Mesenchymal stem cell (in vitro differentiated cells and primary cell): Measurements from ENCODE around the gene FILIP1L.

Source experiments
- DNase-seq: peaks from one replicate; pipeline ENCODE4 v3.0.0-alpha.2; 2013
- H2AFZ ChIP-seq: one replicate; pipeline ENCODE4 v1.6.1; 2013; ENCODE audit warnings: low read depth, mild to moderate bottlenecking, control low read depth, inconsistent platforms, low read length, moderate library complexity
- H2AK5ac ChIP-seq: 2 replicates; pipeline ENCODE4 v1.6.1; 2013; ENCODE audit warnings: low read length, moderate library complexity, mild to moderate bottlenecking, inconsistent platforms; ENCODE audit not compliant: severe bottlenecking
- H2BK120ac ChIP-seq: one replicate; pipeline ENCODE4 v1.6.1; 2013; ENCODE audit warnings: low read depth, mild to moderate bottlenecking, inconsistent platforms, low read length, moderate library complexity
- H2BK12ac ChIP-seq, 2 experiments: one replicate each; pipeline ENCODE4 v1.6.1; 2013; ENCODE audit warnings: inconsistent platforms in 2 of 2, low read length in 2 of 2, mild to moderate bottlenecking in 2 of 2, moderate library complexity in 2 of 2, control low read depth in 1 of 2
- H2BK15ac ChIP-seq: one replicate; pipeline ENCODE4 v1.6.1; 2013; ENCODE audit warnings: mild to moderate bottlenecking, low read depth, inconsistent platforms; ENCODE audit not compliant: poor library complexity, severe bottlenecking
- H2BK5ac ChIP-seq: 2 replicates; pipeline ENCODE4 v1.6.1; 2013; ENCODE audit warnings: low read depth, mild to moderate bottlenecking, low read length, control low read depth, inconsistent platforms; ENCODE audit not compliant: poor library complexity, severe bottlenecking
- H3K14ac ChIP-seq, 2 experiments: one replicate each; pipeline ENCODE4 v1.6.1; 2013; ENCODE audit warnings: inconsistent platforms in 2 of 2, low read length in 2 of 2, control low read depth in 1 of 2, mild to moderate bottlenecking in 1 of 2, moderate library complexity in 1 of 2
- H3K18ac ChIP-seq, 2 experiments: one replicate each; pipeline ENCODE4 v1.6.1; 2013; ENCODE audit warnings: inconsistent platforms in 2 of 2, low read length in 2 of 2, control low read depth in 1 of 2, low read depth in 1 of 2, mild to moderate bottlenecking in 1 of 2
- H3K23ac ChIP-seq, 2 experiments: one replicate each; pipeline ENCODE4 v1.6.1; 2013; ENCODE audit warnings: inconsistent platforms in 2 of 2, low read length in 2 of 2, mild to moderate bottlenecking in 2 of 2, moderate library complexity in 2 of 2, control low read depth in 1 of 2
- H3K27ac ChIP-seq: 2 replicates; pipeline ENCODE4 v1.5.1; 2013; ENCODE audit warnings: mild to moderate bottlenecking, moderate library complexity, low read length, control low read depth, inconsistent platforms; ENCODE audit not compliant: poor library complexity, severe bottlenecking
- H3K27me3 ChIP-seq, 2 experiments: 2 replicates each; pipeline versions ENCODE4 v1.6.1 to v1.7.0; 2013; ENCODE audit warnings: low read length in 2 of 2, mild to moderate bottlenecking in 2 of 2, moderate library complexity in 2 of 2, control low read depth in 1 of 2, inconsistent platforms in 1 of 2; ENCODE audit not compliant: control insufficient read depth in 1 of 2, insufficient read depth in 1 of 2
- H3K36me3 ChIP-seq, 2 experiments: 2 replicates each; pipeline versions ENCODE4 v1.6.1 to v1.7.0; 2013; ENCODE audit warnings: low read length in 2 of 2, control low read depth in 1 of 2, inconsistent platforms in 1 of 2, low read depth in 1 of 2, mild to moderate bottlenecking in 1 of 2; ENCODE audit not compliant: insufficient read depth in 2 of 2, control insufficient read depth in 1 of 2
- H3K4ac ChIP-seq, 2 experiments: one replicate each; pipeline ENCODE4 v1.6.1; 2013; ENCODE audit warnings: inconsistent platforms in 2 of 2, low read length in 2 of 2, mild to moderate bottlenecking in 2 of 2, moderate library complexity in 2 of 2, control low read depth in 1 of 2, low read depth in 1 of 2
- H3K4me1 ChIP-seq: 2 replicates; pipeline ENCODE4 v1.6.1; 2013; ENCODE audit warnings: low read depth, low read length, control low read depth; ENCODE audit not compliant: control insufficient read depth, insufficient read depth
- H3K4me2 ChIP-seq: 2 replicates; pipeline ENCODE4 v1.6.1; 2013; ENCODE audit warnings: low read length, mild to moderate bottlenecking, inconsistent platforms; ENCODE audit not compliant: poor library complexity, severe bottlenecking
- H3K4me3 ChIP-seq, 2 experiments: 2 replicates each; pipeline versions ENCODE4 v1.5.1 to v1.7.0; 2013; ENCODE audit warnings: low read length in 2 of 2, mild to moderate bottlenecking in 2 of 2, control low read depth in 1 of 2, low read depth in 1 of 2; ENCODE audit not compliant: insufficient read depth in 1 of 2
- H3K79me1 ChIP-seq: replicated peaks from 2 replicates; pipeline ENCODE4 v1.6.1; 2013; ENCODE audit warnings: mild to moderate bottlenecking, control low read depth, low read length, inconsistent platforms; ENCODE audit not compliant: poor library complexity, severe bottlenecking
- H3K9ac ChIP-seq: 2 replicates; pipeline ENCODE4 v1.7.0; 2013; ENCODE audit warnings: mild to moderate bottlenecking, low read length, moderate library complexity
- H3K9me3 ChIP-seq: 2 replicates; pipeline ENCODE4 v1.7.0; 2013; ENCODE audit warnings: mild to moderate bottlenecking, low read length; ENCODE audit not compliant: control insufficient read depth
- H4K8ac ChIP-seq: one replicate; pipeline ENCODE4 v1.6.1; 2013; ENCODE audit warnings: inconsistent platforms, mild to moderate bottlenecking, low read length, moderate library complexity
- H4K91ac ChIP-seq: one replicate; pipeline ENCODE4 v1.6.1; 2013; ENCODE audit warnings: mild to moderate bottlenecking, low read length, inconsistent platforms
- WGBS: methylation state at CpG from one replicate; pipeline ENCODE4 v1.1.7; 2013; ENCODE audit warnings: mixed read lengths; 5-methylcytosine and 5-hydroxymethylcytosine counted together

Gene FILIP1L

DNA sequence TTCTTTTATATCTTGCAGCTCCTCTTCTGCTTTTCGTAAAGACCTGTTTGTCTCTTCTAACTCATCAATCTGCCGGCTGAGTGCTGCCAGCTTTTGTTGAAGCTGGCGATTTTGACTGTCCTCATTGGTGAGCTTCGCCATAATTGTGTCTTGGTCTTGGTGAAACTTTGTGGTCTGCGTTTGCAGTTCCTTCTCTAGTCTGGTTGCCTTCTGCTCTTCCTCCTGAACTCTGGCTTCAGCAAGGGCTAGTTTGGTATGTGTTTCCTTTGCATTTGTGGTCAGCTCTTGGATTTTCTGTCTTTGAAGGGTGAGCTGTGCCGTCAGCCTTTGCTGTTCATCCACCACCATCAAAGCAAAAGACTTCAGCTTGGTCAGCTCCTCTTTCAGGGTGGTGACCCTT is 263.7 kb downstream of the FILIP1L start:
- no peak overlapping the region for H3K27ac ChIP-seq
- H3K23ac ChIP-seq = no peak overlapping the region
- no peak overlapping the region for H3K14ac ChIP-seq
- no peak overlapping the region for H3K18ac ChIP-seq
- no peak overlapping the region for H2AK5ac ChIP-seq
- WGBS = 92% methylated on average over 6 of the region's 6 CpGs
- no peak overlapping the region for H4K91ac ChIP-seq
- no peak overlapping the region for H3K9ac ChIP-seq
- H3K27me3 ChIP-seq = no peaks in the 10 kb centered on the region
- H3K79me1 ChIP-seq = peaks cover 11% of the 10 kb centered on the region
- no peaks in the 10 kb centered on the region for H3K4me1 ChIP-seq
- no peak overlapping the region for H2BK12ac ChIP-seq
- no peak overlapping the region for H2BK120ac ChIP-seq
- no peak overlapping the region for H2AFZ ChIP-seq
- H2BK5ac ChIP-seq = no peak overlapping the region
- H3K4me2 ChIP-seq = no peak overlapping the region
- no peak for DNase-seq
- no peaks in the 10 kb centered on the region for H3K9me3 ChIP-seq
- H4K8ac ChIP-seq = no peak overlapping the region
- no peak overlapping the region for H3K4me3 ChIP-seq
- no peak overlapping the region for H2BK15ac ChIP-seq
- H3K4ac ChIP-seq = no peak overlapping the region
- H3K36me3 ChIP-seq = peaks cover 12 to 62% of the 10 kb centered on the region in 2 experiments

DNA sequence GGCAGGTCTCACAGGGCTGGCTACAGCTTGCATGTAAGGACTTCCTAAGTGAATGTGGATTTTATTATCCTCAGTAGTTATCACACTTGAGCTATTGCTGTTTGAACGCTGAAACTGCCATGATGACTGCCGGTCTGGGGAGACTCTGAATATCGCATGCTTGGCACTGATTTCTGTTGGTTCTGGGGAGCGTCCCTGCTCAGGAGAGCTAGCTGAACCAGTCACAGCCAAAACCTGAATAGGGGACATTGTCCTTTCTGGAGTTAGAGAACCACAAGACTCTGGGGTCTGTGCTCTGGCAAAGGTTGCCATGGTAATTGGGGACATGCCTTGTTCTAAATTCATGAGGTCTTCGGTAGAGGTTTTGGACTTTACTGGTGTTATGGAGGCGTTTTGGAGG is 265.9 kb downstream of the FILIP1L start:
- Histone ChIP-seq H3K27ac (no peak overlapping the region), H4K91ac (no peak overlapping the region), H3K4me1 (peaks cover 5% of the 10 kb centered on the region), H3K9ac (no peak overlapping the region), H2AK5ac (no peak overlapping the region), H3K4me2 (no peak overlapping the region), H3K27me3 (no peaks in the 10 kb centered on the region), H2BK15ac (no peak overlapping the region), H2AFZ (no peak overlapping the region), H2BK5ac (no peak overlapping the region), H3K23ac (no peak overlapping the region), H3K18ac (no peak overlapping the region), H3K9me3 (no peaks in the 10 kb centered on the region), H3K36me3 (peaks cover 12 to 45% of the 10 kb centered on the region in 2 experiments), H3K14ac (no peak overlapping the region), H4K8ac (no peak overlapping the region), H3K79me1 (peaks cover 10% of the 10 kb centered on the region), H2BK12ac (no peak overlapping the region), H3K4ac (no peak overlapping the region), H3K4me3 (no peak overlapping the region), H2BK120ac (no peak overlapping the region)
- WGBS = 95% methylated on average over 6 of the region's 6 CpGs
- DNase-seq = no peak

- Histone ChIP-seq H2BK120ac (no peak overlapping the region), H2BK12ac (no peak overlapping the region), H3K4me1 (peaks cover 5% of the 10 kb centered on the region), H3K18ac (no peak overlapping the region), H4K8ac (no peak overlapping the region), H3K4me3 (no peak overlapping the region), H3K23ac (no peak overlapping the region), H3K14ac (no peak overlapping the region), H4K91ac (no peak overlapping the region), H2AK5ac (no peak overlapping the region), H3K4ac (no peak overlapping the region), H2BK5ac (no peak overlapping the region), H3K79me1 (peaks cover 12% of the 10 kb centered on the region), H3K27me3 (no peaks in the 10 kb centered on the region), H3K27ac (no peak overlapping the region), H3K36me3 (peaks cover 12 to 37% of the 10 kb centered on the region in 2 experiments), H3K4me2 (no peak overlapping the region), H2BK15ac (no peak overlapping the region), H2AFZ (no peak overlapping the region), H3K9me3 (no peaks in the 10 kb centered on the region), H3K9ac (peak overlapping the region; percentile 86)
- 49% methylated on average over 5 of the region's 6 CpGs for WGBS
- DNase-seq = peak; percentile 91
Observed at GRCh38 chr3:99846477-99847160, 267.7 kb downstream of the FILIP1L start.

GRCh38 chr3:99845999-99846398 is 268.3 kb downstream of the FILIP1L start:
- Histone ChIP-seq H3K23ac (no peak overlapping the region), H3K27ac (no peak overlapping the region), H3K4me1 (peaks cover 5% of the 10 kb centered on the region), H3K9ac (peak overlapping the region; percentile 86), H2BK15ac (no peak overlapping the region), H3K14ac (no peak overlapping the region), H3K27me3 (no peaks in the 10 kb centered on the region), H2BK5ac (no peak overlapping the region), H2BK12ac (no peak overlapping the region), H2AFZ (no peak overlapping the region), H4K8ac (no peak overlapping the region), H4K91ac (no peak overlapping the region), H2AK5ac (peak overlapping the region; percentile 39), H3K18ac (peak overlapping the region in 1 of 2 experiments; percentile 34), H3K36me3 (peaks cover 12 to 31% of the 10 kb centered on the region in 2 experiments), H3K4me2 (no peak overlapping the region), H3K4ac (peak overlapping the region in 1 of 2 experiments; percentile 37), H2BK120ac (no peak overlapping the region), H3K79me1 (peaks cover 12% of the 10 kb centered on the region), H3K4me3 (no peak overlapping the region), H3K9me3 (no peaks in the 10 kb centered on the region)
- DNase-seq = no peak
- WGBS = 100% methylated on average over 2 of the region's 2 CpGs
